RWPE2 (cell line): ENCODE data around the gene TCL1A.
A peak's percentile ranks its signal among the peaks of the same experiment; 100 is the strongest.
"Not testable (repeated sequence)": the region's sequence is repeated elsewhere in the genome, so short reads cannot be mapped to it uniquely, and the experiment has no call there.

Experiments used
- ATAC-seq: fragments of 200-7000 bp; cut with Tn5 transposase; 3 replicates; pipeline ENCODE4 v1.9.1; 2021; ENCODE audit warnings: low read depth
- DNase-seq: peaks from one replicate; pipeline ENCODE4 v3.0.0-alpha.2; 2020; ENCODE audit warnings: low spot score
- H3K27ac ChIP-seq: fragments of 450-650 bp; 2 replicates; pipeline ENCODE4 v1.5.1; 2017; ENCODE audit warnings: mild to moderate bottlenecking; ENCODE audit not compliant: poor library complexity, severe bottlenecking
- H3K27me3 ChIP-seq: fragments of 250-450 bp; sonication (Bioruptor Pico); 2 replicates; pipeline ENCODE4 v1.5.1; 2021; ENCODE audit warnings: mild to moderate bottlenecking, moderate library complexity; ENCODE audit not compliant: insufficient read depth, poor library complexity, severe bottlenecking
- H3K36me3 ChIP-seq: fragments of 250-450 bp; sonication (Bioruptor Pico); 2 replicates; pipeline ENCODE4 v1.5.1; 2020; ENCODE audit warnings: low read depth, mild to moderate bottlenecking, moderate library complexity
- H3K4me1 ChIP-seq: fragments of 250-450 bp; sonication (Bioruptor Pico); 2 replicates; pipeline ENCODE4 v1.5.1; 2021; ENCODE audit warnings: mild to moderate bottlenecking, moderate library complexity; ENCODE audit not compliant: insufficient read depth, poor library complexity, severe bottlenecking
- H3K4me3 ChIP-seq: fragments of 250-450 bp; sonication (Bioruptor Pico); 2 replicates; pipeline ENCODE4 v1.5.1; 2021; ENCODE audit warnings: mild to moderate bottlenecking, moderate library complexity; ENCODE audit not compliant: severe bottlenecking
- H3K9me3 ChIP-seq: fragments of 250-450 bp; sonication (Bioruptor Pico); 2 replicates; pipeline ENCODE4 v1.5.1; 2021; ENCODE audit warnings: mild to moderate bottlenecking, moderate library complexity; ENCODE audit not compliant: severe bottlenecking
- TF ChIP-seq, protein P1 (sequence below): fragments of 450-650 bp; IDR thresholded peaks from one replicate; pipeline ENCODE4 v1.5.1; 2017; ENCODE audit warnings: mild to moderate bottlenecking, moderate library complexity; ENCODE audit not compliant: poor library complexity, severe bottlenecking

Gene TCL1A, protein sequence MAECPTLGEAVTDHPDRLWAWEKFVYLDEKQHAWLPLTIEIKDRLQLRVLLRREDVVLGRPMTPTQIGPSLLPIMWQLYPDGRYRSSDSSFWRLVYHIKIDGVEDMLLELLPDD

DNA sequence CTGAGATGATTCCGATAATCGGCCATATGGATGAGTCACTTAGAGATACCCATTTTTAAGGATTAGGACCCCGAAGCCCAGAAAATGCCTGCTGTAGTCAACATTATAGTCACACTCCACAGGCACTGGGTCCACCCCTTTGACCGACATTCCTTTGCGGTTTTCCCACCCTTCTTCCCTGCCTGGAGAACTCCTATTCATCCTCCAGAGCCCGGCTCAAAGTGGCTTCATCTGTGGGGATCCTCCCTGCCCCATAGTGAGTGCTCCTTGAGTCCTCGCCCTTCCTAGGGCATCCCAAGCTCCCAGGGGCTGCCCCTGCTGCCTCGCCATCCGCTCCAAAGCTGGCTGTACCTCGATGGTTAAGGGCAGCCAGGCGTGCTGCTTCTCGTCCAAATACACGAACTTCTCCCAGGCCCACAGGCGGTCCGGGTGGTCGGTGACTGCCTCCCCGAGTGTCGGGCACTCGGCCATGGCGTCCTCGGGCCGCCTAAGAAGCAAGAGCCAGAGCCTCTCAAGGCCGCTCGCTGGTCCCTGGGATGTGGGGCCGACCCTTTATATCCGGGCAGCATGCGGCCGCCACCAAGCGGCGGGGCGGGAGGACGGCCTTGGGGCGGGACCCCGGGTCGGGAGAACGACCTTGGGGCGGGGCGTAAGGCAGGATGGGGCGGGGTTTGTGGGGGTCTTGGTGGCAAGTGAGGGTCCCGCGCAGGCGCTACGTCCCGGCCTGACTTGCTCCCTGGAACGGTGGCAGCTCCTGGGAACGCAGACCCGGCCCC, at the start of gene TCL1A:
TCL1A (minus strand) TSS at position 530 of the 776 bp plus-strand sequence; CDS start at position 471, 59 bp downstream.
- no peaks in the 10 kb centered on the region for H3K36me3 ChIP-seq
- no peaks in the 10 kb centered on the region for H3K4me1 ChIP-seq
- H3K4me3 ChIP-seq, result no peak within 1 kb of the TSS
- H3K27me3 ChIP-seq, result peaks cover 46% of the 10 kb centered on the region
- DNase-seq (no peak), ATAC-seq (no peak)
- no peak within 1 kb of the TSS for H3K27ac ChIP-seq
- TF ChIP-seq, protein P1, sequence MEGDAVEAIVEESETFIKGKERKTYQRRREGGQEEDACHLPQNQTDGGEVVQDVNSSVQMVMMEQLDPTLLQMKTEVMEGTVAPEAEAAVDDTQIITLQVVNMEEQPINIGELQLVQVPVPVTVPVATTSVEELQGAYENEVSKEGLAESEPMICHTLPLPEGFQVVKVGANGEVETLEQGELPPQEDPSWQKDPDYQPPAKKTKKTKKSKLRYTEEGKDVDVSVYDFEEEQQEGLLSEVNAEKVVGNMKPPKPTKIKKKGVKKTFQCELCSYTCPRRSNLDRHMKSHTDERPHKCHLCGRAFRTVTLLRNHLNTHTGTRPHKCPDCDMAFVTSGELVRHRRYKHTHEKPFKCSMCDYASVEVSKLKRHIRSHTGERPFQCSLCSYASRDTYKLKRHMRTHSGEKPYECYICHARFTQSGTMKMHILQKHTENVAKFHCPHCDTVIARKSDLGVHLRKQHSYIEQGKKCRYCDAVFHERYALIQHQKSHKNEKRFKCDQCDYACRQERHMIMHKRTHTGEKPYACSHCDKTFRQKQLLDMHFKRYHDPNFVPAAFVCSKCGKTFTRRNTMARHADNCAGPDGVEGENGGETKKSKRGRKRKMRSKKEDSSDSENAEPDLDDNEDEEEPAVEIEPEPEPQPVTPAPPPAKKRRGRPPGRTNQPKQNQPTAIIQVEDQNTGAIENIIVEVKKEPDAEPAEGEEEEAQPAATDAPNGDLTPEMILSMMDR, result no peak
- H3K9me3 ChIP-seq, result no peaks in the 10 kb centered on the region

GRCh38 chr14:95763032-95763431, 49.1 kb upstream of the TCL1A start:
- not testable (repeated sequence) for ATAC-seq, H3K9me3 ChIP-seq, H3K4me3 ChIP-seq, DNase-seq, H3K36me3 ChIP-seq, H3K27ac ChIP-seq, H3K4me1 ChIP-seq
- peaks cover 12% of the 10 kb centered on the region for H3K27me3 ChIP-seq

- H3K4me3 ChIP-seq, result no peak overlapping the region
- no peaks in the 10 kb centered on the region for H3K4me1 ChIP-seq
- H3K27me3 ChIP-seq, result peaks cover 15% of the 10 kb centered on the region
- no peaks in the 10 kb centered on the region for H3K36me3 ChIP-seq
- H3K9me3 ChIP-seq, result no peaks in the 10 kb centered on the region
- no peak overlapping the region for H3K27ac ChIP-seq
- ATAC-seq (no peak), DNase-seq (no peak)
- TF ChIP-seq, protein P1, result no peak
These were observed 47.5 kb upstream of the TCL1A start for GRCh38 chr14:95761436-95761835.

- Histone ChIP-seq H3K4me3 (no peak overlapping the region), H3K27ac (no peak overlapping the region), H3K27me3 (peaks cover 15% of the 10 kb centered on the region), H3K4me1 (no peaks in the 10 kb centered on the region), H3K36me3 (no peaks in the 10 kb centered on the region), H3K9me3 (no peaks in the 10 kb centered on the region)
- TF ChIP-seq, protein P1, result no peak
- DNase-seq (no peak), ATAC-seq (no peak)
These were observed 46.7 kb upstream of the TCL1A start for GRCh38 chr14:95760596-95760995.

DNA sequence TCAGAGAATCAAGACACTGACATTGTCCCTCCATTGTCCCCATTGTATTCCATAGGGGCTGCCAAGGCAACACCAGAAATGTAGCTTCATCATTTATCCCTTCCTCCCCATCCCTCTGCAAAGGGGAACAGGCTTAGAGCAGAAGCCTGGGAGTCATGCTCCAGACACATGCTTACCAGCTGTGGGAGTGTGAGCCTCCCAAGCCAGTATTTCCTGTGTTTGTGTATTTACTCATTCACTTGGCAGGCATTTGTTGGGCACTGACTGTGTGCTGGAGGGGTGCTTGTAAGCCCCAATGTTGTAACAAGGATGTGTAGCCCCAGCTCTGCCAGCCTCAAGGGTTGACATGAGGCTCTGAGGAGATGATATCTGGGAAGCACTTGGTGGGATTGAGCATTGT, 46.0 kb upstream of the TCL1A start:
- Histone ChIP-seq H3K4me3 (no peak overlapping the region), H3K27ac (no peak overlapping the region), H3K4me1 (no peaks in the 10 kb centered on the region), H3K27me3 (peaks cover 15% of the 10 kb centered on the region), H3K36me3 (no peaks in the 10 kb centered on the region), H3K9me3 (no peaks in the 10 kb centered on the region)
- TF ChIP-seq, protein P1, result no peak
- DNase-seq (no peak), ATAC-seq (peak; percentile 55; the same call in 2 of the 3 replicates)
